Measurements from ENCODE around the gene FUT9. TPM values are rescaled to one million over a fixed set of nuclear protein-coding genes. Genes with fewer than 3 reads are reported as not detected.

Gene FUT9
- total RNA-seq, 1 experiment from 2014 or later = not detected

DNA sequence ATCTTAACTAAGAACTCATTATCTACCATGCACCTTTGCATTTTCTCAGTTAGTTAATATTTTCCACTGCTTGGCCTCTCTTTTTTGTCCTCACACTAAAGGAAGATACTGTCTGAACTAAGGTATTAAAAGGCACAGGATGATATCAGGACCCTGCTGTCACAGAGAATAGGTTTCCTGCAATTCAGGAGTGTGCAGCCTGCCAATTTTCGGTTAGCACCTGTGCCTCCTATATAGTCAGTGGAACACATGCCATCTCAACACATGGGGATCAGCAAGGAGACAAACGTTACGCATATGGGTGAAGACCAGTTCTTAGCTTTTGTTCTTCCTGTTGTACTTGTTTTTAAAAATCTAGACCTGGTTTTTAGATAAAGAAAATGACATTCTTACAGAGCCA, 71.0 kb downstream of the FUT9 start:
- intact Hi-C loops (cut with micrococcal nuclease; ENCODE audit: unreplicated experiment) = no loop called here
- TF ChIP-seq, protein P1, sequence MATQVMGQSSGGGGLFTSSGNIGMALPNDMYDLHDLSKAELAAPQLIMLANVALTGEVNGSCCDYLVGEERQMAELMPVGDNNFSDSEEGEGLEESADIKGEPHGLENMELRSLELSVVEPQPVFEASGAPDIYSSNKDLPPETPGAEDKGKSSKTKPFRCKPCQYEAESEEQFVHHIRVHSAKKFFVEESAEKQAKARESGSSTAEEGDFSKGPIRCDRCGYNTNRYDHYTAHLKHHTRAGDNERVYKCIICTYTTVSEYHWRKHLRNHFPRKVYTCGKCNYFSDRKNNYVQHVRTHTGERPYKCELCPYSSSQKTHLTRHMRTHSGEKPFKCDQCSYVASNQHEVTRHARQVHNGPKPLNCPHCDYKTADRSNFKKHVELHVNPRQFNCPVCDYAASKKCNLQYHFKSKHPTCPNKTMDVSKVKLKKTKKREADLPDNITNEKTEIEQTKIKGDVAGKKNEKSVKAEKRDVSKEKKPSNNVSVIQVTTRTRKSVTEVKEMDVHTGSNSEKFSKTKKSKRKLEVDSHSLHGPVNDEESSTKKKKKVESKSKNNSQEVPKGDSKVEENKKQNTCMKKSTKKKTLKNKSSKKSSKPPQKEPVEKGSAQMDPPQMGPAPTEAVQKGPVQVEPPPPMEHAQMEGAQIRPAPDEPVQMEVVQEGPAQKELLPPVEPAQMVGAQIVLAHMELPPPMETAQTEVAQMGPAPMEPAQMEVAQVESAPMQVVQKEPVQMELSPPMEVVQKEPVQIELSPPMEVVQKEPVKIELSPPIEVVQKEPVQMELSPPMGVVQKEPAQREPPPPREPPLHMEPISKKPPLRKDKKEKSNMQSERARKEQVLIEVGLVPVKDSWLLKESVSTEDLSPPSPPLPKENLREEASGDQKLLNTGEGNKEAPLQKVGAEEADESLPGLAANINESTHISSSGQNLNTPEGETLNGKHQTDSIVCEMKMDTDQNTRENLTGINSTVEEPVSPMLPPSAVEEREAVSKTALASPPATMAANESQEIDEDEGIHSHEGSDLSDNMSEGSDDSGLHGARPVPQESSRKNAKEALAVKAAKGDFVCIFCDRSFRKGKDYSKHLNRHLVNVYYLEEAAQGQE (IDR thresholded peaks at IDR 0.05; ENCODE audit: insufficient read depth in 1 of 2, low read depth in 2 of 2, low read length in 1 of 2) = no peak
- TF ChIP-seq SIN3A (IDR thresholded peaks at IDR 0.05; ENCODE audit: borderline replicate concordance, insufficient read depth, low read depth, low read length) (no peak), POLR2AphosphoS5 (IDR thresholded peaks at IDR 0.05; ENCODE audit: low read depth, low read length) (no peak)
- Histone ChIP-seq H3K4me3 (ENCODE audit: low read depth in 2 of 2, low read length in 2 of 2) (no peak overlapping the region), H3K36me3 (ENCODE audit: control insufficient read depth, insufficient read depth, low read length) (no peaks in the 10 kb centered on the region), H3K9me3 (ENCODE audit: control insufficient read depth, insufficient read depth, low read depth, low read length) (no peaks in the 10 kb centered on the region; the same call in 1 of the 2 replicates), H3K27me3 (ENCODE audit: control insufficient read depth, insufficient read depth, low read length) (no peaks in the 10 kb centered on the region), H3K27ac (ENCODE audit: low read length) (no peak overlapping the region), H3K4me1 (ENCODE audit: control insufficient read depth, insufficient read depth, low read length) (no peaks in the 10 kb centered on the region)
- CTCF ChIA-PET = no interaction called here
- BruUV-seq (replicated peaks) = no TSS peak
- in situ Hi-C loops (cut with HindIII; ENCODE audit: low pct_unique_long_range_greater_than_20kb, low sequenced_read_pairs) = no loop called here
- POLR2A ChIA-PET = interaction anchor here (0.6 kb wide), 1 partner anchor 360 kb away, joined by 3 read pairs; no protein-coding TSS in a partner anchor
- ATAC-seq (no peak), DNase-seq (ENCODE audit: low read depth, low spot score) (no peak)

GRCh38 chr6:96089173-96089572, 73.4 kb downstream of the FUT9 start:
- no peak overlapping the region for H3K4me3 ChIP-seq (ENCODE audit: low read depth in 2 of 2, low read length in 2 of 2)
- POLR2A ChIA-PET = no interaction called here
- CTCF ChIA-PET = no interaction called here
- H3K36me3 ChIP-seq (ENCODE audit: control insufficient read depth, insufficient read depth, low read length) = no peaks in the 10 kb centered on the region
- H3K9me3 ChIP-seq (ENCODE audit: control insufficient read depth, insufficient read depth, low read depth, low read length) = no peaks in the 10 kb centered on the region; the same call in 1 of the 2 replicates
- intact Hi-C loops (cut with micrococcal nuclease; ENCODE audit: unreplicated experiment) (no loop called here), in situ Hi-C loops (cut with HindIII; ENCODE audit: low pct_unique_long_range_greater_than_20kb, low sequenced_read_pairs) (no loop called here)
- no peaks in the 10 kb centered on the region for H3K27me3 ChIP-seq (ENCODE audit: control insufficient read depth, insufficient read depth, low read length)
- TF ChIP-seq, protein P2, sequence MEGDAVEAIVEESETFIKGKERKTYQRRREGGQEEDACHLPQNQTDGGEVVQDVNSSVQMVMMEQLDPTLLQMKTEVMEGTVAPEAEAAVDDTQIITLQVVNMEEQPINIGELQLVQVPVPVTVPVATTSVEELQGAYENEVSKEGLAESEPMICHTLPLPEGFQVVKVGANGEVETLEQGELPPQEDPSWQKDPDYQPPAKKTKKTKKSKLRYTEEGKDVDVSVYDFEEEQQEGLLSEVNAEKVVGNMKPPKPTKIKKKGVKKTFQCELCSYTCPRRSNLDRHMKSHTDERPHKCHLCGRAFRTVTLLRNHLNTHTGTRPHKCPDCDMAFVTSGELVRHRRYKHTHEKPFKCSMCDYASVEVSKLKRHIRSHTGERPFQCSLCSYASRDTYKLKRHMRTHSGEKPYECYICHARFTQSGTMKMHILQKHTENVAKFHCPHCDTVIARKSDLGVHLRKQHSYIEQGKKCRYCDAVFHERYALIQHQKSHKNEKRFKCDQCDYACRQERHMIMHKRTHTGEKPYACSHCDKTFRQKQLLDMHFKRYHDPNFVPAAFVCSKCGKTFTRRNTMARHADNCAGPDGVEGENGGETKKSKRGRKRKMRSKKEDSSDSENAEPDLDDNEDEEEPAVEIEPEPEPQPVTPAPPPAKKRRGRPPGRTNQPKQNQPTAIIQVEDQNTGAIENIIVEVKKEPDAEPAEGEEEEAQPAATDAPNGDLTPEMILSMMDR (IDR thresholded peaks at IDR 0.05) = peak; percentile 38
- TF ChIP-seq, protein P1 (IDR thresholded peaks at IDR 0.05; ENCODE audit: insufficient read depth in 1 of 2, low read depth in 2 of 2, low read length in 1 of 2) = no peak
- ATAC-seq = no peak
- BruUV-seq (replicated peaks) = no TSS peak
- peak; percentile 2 for DNase-seq (ENCODE audit: low read depth, low spot score)
- no peaks in the 10 kb centered on the region for H3K4me1 ChIP-seq (ENCODE audit: control insufficient read depth, insufficient read depth, low read length)
- no peak overlapping the region for H3K27ac ChIP-seq (ENCODE audit: low read length)

Measured in Panc1 (cell line).